GM19238 (cell line): ENCODE results near the gene ASCC2.

ENCODE experiments used
- DNase-seq: peaks from one replicate; pipeline ENCODE4 v3.0.0; 2011; ENCODE audit warnings: low spot score; ENCODE audit not compliant: insufficient read length

ASCC2 gene

DNA sequence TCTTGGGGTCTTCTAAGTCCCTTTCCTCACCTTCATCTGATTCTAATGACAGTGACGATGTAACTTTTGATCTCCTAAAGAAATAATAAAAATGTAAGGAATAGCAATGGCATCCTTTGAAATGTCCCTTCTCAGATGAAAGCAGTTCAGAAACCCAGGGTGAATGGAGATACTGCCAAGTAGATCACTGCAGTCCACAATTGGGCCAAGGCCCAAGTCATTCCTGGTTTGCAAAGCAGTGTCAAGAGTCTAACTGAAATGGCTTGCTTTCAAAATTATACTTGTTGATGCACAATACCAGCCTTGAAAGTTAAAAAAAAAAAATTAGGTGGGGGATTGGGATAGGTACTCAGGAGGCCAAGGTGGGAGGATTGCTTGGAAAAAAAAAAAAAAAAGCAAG is 20.4 kb downstream of the ASCC2 start:
- no peak for DNase-seq

DNA sequence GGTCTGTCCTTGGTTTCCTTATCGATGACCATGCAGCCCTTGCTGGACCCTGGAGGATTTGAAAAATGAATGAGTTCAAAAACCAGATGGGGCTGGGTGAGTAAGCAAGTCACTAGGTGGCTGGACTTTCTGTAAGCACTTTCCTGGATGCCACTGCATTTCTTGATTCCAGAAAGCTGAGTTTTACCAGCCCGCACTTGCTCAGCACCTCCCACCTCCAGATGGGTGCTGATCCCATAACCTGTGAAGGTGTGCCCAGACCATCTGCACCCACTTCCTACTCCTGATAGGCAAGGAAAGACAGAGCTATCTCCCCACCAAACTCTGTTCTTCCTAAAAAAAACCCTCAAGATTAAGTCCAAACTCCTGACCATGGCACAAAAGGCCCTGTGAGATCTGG is 21.1 kb downstream of the ASCC2 start:
- DNase-seq: no peak

DNA sequence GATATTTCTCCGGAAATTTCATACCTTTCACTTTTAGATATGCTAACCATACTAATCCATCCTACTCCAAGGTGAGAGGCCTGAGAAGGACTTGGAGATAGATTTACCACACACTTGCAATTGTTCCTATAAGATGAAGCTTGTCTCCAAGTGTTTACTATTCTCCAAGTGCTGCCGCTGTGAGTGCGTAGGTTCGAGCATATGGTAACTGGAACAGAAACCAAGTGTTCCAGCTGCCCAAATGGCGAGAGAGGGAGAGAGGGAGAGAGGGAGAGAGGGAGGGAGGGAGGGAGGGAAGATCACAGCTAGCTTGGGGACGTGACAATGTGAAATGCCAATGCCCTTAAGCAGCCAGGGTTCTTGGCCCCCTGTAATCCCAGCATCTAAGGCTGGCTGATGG is 21.5 kb downstream of the ASCC2 start:
- no peak for DNase-seq

DNA sequence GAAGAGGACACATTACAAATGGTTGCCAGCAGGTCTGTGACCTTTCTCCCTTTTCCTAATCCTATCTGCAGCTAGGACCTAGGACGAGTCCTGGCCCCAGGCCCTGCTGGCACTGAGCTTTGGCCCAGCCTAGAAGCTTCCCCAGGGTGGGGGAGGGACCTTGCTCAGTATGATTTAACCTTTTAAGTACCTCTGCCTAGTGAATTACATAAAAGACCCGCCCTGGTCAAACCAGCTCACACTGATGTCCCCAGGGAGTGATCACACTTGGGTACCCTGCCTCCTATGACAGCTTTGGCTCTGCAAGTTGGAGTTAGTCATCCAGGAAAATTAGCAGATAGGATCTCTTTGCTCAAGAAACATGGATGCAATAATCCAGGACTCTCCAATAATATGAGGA is 21.9 kb downstream of the ASCC2 start:
- DNase-seq: no peak

DNA sequence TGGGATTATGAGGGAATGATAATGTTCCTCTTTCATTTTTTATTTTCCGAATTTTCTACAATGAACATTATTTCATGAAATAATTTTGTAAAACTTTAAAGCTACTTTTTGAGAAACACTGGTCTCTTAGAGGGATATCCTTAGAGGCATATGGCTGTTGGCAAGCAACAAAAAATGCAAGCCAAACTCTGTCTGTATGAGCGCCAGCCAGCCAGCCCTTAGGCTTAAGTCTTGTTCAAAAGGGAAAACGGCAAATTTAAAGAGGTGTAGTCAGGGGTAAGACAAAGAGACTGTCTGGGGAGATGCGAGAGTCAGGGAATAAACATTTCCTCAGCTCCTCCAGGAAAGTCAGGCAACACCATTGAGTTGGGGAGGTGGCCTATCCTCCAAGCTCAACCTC is 22.5 kb downstream of the ASCC2 start:
- DNase-seq: no peak

GRCh38 chr22:29814003-29814402 is 24.1 kb downstream of the ASCC2 start:
- no peak for DNase-seq

DNA sequence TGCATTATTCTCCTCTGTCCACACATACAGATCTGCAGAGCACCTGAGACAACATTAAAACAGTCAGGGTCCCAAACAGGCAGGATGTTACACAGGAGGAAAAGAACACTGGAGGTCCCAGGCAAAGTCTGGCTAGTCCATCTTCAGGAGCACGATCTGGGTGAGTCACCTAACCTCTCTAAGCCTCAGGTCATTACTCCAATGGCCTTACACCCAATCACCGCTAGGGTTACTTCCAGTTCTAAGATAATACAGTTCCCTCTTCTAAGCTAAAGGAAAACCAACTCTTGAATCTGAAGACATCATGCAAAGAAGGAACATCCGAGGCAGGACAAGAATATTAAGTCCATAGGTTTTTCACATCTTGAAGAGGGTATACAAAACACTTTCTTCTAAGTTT is 24.5 kb downstream of the ASCC2 start:
- no peak for DNase-seq

DNA sequence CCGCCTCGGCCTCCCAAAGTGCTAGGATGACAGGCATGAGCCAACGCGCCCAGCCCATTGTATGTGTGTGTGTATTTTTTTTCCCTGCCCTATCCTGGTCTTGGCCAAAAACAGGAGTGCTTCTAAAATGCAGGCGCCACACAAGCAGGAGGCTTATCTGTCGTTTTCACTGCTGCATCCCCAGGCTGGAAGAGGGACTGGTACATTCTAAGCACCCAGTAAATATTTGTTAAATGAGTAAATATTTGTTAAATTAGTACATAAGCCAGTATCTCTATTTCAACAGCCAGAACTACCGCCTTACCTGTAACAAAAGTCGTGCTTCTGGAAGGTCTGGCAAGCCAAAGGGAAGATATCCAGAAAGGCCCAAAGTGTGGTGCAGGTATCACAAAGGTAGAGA is 24.9 kb downstream of the ASCC2 start:
- no peak for DNase-seq

DNA sequence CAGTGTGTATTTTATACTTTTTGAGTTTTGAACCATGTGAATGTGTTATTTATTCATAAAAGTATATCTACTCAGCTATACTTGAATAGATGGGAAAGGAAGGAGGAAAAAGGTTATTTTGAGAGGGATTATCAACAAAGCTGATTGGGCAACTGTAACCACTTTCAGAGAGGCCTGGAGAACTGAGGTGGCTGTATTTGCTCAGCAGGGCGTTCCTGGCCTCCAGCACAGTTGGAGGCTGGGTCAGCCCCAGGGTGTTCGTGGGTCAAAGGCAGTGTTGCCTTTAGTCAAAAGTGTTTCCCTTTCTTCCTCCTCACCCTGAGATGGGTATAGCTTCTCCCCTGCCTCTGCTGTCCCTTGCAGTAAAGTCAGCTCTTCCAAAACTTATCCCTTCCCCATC is 26.7 kb downstream of the ASCC2 start:
- no peak for DNase-seq

- DNase-seq: no peak
Measured at GRCh38 chr22:29810216-29810615, 27.9 kb downstream of the ASCC2 start.

- DNase-seq: no peak
Measured at GRCh38 chr22:29806196-29806595, 31.9 kb downstream of the ASCC2 start.

DNA sequence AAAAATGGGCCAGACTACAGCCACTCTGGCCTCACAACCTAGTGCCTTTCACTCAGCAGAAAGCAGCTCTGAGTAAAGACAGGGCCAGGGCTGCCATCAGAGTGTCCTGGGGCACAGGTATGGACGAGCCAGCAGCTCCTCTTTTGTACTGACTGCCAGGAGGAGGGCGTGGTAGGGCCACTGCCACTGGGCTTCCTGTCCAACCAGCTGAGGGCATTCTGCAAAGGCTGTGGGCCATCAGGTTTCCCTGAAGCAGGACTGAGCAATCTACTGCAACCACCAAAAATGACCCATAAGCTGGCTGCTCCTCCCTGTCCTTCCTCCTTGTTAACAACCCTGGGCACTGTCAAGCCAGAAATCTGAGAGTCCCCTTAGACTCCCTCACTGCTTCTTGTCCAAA is 33.1 kb downstream of the ASCC2 start:
- DNase-seq: no peak

- DNase-seq: no peak
Measured at GRCh38 chr22:29803190-29803589, 34.9 kb downstream of the ASCC2 start.

DNA sequence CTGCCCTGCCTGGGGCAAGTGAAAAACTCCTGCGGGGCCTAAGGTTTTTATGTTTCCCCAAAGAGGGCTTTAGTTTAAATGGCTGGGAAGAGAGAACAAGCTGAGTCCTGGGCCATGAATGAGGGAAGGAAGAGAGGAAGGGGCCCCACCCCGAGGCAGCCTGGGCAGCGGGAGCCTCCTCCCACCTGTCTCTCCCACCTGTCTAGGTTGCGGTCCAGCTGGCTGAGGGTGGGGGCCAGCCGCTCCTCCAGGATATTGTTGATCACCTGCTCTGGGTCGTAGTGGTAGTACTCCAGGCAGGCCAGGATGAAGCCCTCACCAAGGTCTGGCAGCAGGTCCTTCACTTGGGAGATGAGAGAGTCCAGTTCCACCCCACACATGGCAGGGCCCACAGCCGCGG is 36.3 kb downstream of the ASCC2 start:
- DNase-seq: no peak

GRCh38 chr22:29801153-29801552 is 36.9 kb downstream of the ASCC2 start:
- no peak for DNase-seq

GRCh38 chr22:29799217-29799680 is 38.8 kb downstream of the ASCC2 start:
- DNase-seq: no peak

DNA sequence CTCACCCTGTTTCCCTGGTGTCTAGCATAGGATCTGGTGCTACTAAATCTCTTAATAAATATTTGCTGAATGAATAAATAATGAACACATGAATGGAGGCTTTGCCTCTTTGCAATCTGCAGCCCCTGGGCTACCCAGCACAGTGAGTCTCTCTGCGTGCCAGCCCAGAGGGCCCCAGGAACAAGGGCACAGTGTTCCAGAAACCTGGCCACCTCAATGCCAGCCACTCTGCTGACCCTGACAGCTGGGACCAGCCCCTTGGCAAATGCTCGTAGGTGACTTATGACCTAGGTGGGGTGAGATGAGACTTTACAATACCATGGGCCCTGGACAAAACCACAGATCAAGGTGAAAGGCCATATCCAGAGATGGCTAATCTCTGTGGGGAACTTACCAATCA is 39.3 kb downstream of the ASCC2 start:
- DNase-seq: no peak

DNA sequence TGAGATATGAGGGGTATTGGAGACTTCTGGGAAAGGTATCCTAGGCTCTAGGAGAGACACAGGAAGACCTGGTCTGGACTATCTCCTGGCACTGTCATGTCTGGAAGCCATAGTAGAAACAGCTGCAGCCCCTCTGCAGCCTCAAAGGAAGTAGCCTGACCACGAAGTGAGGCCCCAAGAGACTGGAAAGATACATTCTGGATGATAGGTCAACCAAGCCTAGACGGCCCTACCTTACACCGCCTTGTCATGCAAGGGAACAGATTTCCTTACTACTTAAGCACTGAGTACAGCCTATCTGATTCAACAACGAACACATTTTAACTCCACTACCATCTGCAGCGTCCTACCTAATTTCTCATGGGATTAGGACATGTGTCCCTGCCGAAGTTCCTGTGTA is 39.8 kb downstream of the ASCC2 start:
- no peak for DNase-seq

DNA sequence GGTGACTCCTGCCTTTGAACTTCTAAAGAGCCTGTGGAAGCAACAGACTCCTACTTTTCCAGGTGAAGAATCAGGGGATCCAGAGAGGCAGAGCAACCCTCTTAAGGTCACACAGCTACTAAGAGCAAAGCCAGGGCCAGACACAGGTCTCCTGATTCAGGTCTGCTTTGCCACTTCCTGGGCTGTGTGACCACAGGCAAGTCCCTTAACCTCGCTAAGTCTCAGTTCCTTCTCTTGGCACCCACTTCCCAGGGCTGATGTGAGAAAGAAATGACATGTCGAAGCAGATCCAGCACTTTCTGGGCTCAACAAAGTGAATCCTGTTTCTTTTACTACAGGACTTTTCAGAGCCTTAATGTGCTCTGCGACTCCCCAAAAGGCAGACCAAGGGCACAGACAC is 40.7 kb downstream of the ASCC2 start:
- peak; percentile 18 for DNase-seq

- DNase-seq: no peak
Measured at GRCh38 chr22:29795663-29796062, 42.4 kb downstream of the ASCC2 start.

DNA sequence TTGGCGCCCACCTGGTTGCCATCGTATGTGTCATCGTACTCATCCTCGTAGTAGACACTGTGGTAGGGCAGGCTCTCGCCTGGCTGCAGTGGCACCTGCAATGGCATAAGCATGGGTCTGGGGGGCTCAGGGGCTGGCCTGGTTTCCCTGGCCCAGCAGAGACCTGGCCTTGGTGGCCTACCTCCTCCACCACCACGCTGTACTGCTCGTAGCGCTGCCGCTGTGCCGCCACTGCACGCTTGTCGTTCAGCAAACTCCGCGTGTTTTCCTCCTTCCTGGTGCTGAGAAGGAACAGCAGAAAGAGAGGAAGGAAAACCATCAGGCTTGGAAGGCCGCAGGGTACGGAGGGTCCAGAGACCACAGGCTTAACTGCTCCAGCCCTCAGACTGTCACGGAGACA is 44.7 kb downstream of the ASCC2 start:
- DNase-seq: no peak

DNA sequence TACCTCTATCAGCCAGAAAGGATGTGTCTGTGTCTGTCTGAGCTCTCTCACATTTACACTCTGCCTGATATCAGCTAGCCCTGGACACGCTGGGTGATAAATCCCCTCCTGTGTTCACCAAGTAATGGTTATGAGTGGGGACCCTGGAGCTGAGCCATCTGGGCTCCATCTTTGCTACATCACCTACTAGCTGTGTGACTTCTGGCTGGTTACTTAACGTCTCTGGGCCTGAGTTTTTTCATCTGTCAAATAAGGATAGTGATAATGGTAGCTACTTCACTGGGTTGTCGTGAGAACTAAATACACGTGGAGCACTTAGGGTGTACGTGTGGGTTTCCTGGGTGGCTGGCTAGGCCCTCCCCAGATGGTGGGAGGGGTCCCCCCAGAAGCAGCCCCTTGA is 48.0 kb downstream of the ASCC2 start:
- no peak for DNase-seq

DNA sequence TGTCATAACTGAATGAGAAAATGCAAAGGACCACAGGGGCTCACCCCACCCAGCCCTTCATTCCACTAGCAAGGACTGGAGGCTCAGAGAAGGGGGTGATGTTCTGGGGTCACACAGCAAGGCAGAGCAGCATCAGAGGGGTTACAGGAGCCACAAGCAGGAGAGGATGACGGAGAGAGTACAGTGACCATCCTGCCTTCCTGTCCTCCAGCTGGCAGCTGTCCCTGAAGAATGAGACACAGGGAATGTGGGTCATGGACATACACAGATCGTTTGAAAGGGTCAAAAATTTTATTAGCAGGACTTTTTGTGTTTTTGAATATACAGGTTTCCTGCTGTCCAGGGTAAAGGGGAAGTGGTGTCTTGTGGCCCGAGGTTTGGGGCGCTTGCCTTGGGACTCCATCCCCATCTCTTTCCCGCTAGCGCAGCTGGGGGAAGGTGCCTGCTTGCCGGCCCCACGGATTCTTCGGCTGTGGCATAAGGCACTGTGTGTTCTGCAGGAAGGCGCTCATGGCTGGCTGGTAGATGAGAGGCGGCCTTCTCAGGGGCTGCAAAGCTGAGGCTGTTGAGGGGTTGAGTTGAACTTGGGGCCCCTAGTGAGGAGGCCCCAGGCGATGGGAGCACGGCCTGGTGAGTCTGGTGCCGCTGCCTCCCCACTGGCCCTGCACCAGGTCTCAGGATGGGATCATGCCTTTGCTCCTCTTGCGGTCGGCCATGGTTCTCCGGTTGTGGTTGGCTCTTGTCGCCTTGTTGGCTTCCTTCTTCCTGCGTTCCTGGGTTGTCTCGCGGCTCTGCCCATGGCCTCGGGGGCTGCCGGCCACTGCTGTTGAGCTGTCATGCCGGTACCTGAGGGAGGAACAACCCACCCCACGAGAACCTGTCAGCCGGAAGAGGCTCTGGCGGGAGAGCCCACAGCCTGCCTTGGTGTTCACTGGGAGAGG is 49.5 kb downstream of the ASCC2 start:
- DNase-seq: no peak
